Right lobe of liver (tissue), 4 donors: ENCODE measurements around the gene KCNA2.

ENCODE experiments used
- CTCF ChIP-seq, 4 donors: fragments of 200-600 bp in 3 of 4; fragments of 450-650 bp in 1 of 4; IDR thresholded peaks; one replicate each; pipeline versions ENCODE4 v1.5.1 to v1.8.0; 2016 to 2022; ENCODE audit warnings: antibody characterized with exemption in 4 of 4, mild to moderate bottlenecking in 2 of 4
- POLR2A ChIP-seq: fragments of 450-650 bp; IDR thresholded peaks from one replicate; pipeline ENCODE4 v1.6.1; 2017; ENCODE audit warnings: antibody characterized with exemption, mild to moderate bottlenecking
- donor health status: DM: no; HTN: no; CAD: no.
- donor health status: DM: no; HTN: no; CAD: no.
- donor health status: DM: no; HTN: yes; CAD: no.

GRCh38 chr1:110594456-110595352 is 11.5 kb downstream of the KCNA2 start:
- TF ChIP-seq POLR2A (no peak), CTCF (IDR thresholded peaks at IDR 0.05) (no peak)
